Jurkat, Clone E6-1 (cell line): ENCODE results near the gene TMCO2. TPM values are rescaled to one million over a fixed set of nuclear protein-coding genes. Genes with fewer than 3 reads are reported as not detected.
"Not testable (repeated sequence)": the region's sequence is repeated elsewhere in the genome, so short reads cannot be mapped to it uniquely, and the experiment has no call there.

Experiments used
- DNase-seq: peaks from one replicate; pipeline ENCODE4 v3.0.0-alpha.2; 2011; ENCODE audit warnings: low read depth, low spot score
- H3K4me3 ChIP-seq: 2 replicates; pipeline ENCODE4 v1.5.1; 2011; ENCODE audit warnings: mild to moderate bottlenecking, low read length, control low read depth, moderate library complexity
- polyA plus RNA-seq: library from polyadenylated mRNA; unstranded; fragments of >200 nt; gene quantifications from one replicate; pipeline ENCODE4 v1.2.1, GENCODE V29; 2012; ENCODE audit warnings: missing spikeins; ENCODE audit not compliant: insufficient read length, insufficient read depth

Gene TMCO2
- not detected for polyA plus RNA-seq

GRCh38 chr1:40247655-40248054, at the start of gene TMCO2:
Gene TMCO2, plus strand, starts transcription at chr1:40247937. Its CDS starts 57 bp downstream, at chr1:40247994.
- no peak for DNase-seq
- H3K4me3 ChIP-seq, result no peak within 1 kb of the TSS

- no peak for DNase-seq
- no peak overlapping the region for H3K4me3 ChIP-seq
These were observed 48.6 kb upstream of the TMCO2 start for GRCh38 chr1:40199126-40199525.

- DNase-seq, result no peak
- H3K4me3 ChIP-seq, result no peak overlapping the region
These were observed 42.9 kb upstream of the TMCO2 start for GRCh38 chr1:40204856-40205255.

GRCh38 chr1:40210511-40211204, 37.1 kb upstream of the TMCO2 start:
- H3K4me3 ChIP-seq, result no peak overlapping the region
- DNase-seq, result no peak

GRCh38 chr1:40218333-40218732, 29.4 kb upstream of the TMCO2 start:
- no peak for DNase-seq

GRCh38 chr1:40221471-40221905, 26.2 kb upstream of the TMCO2 start:
- not testable (repeated sequence) for DNase-seq, H3K4me3 ChIP-seq

More at GRCh38 chr1:40218333-40218732, 29.4 kb upstream of the TMCO2 start:
- no peak overlapping the region for H3K4me3 ChIP-seq

GRCh38 chr1:40221977-40222772, 25.6 kb upstream of the TMCO2 start:
- DNase-seq, result no peak
- no peak overlapping the region for H3K4me3 ChIP-seq

DNA sequence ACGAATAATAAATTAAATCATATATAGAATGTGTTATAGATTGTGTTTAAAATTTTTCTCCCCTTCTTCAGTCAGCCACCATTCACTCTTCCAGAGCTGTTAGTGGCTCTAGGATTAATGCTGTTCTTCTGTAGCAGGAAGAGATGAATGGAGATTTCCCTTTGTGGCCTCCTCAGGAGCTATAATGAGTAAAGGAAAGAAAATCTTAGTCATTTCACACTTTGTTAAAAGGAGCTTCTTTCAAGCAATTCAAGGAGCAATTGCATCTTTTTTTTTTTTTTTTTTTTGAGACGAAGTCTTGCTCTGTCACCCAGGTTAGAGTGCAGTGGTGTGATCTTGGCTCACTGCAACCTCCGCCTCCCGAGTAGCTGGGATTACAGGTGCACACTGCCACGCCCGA, 23.7 kb upstream of the TMCO2 start:
- DNase-seq, result no peak
- H3K4me3 ChIP-seq, result no peak overlapping the region

DNA sequence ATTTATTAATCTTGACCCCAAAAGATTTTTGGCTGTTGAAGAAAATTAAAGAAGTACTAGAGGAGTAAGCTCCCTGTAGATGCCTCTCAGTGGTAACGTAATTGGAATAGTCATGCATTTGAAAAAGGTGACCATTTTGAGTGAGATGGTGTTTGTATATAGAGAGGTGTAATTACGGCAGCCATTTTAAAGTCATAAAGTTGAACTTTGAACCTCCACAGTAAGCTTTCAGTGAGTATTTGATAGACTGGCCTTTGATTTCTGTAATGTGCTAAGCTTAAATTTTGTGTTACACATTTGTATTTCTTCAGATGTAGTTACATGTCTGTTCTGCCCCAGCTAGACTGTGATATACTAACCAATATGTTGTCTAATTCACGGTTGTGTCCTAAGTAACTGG, 21.5 kb upstream of the TMCO2 start:
- H3K4me3 ChIP-seq, result no peak overlapping the region
- no peak for DNase-seq

- no peak overlapping the region for H3K4me3 ChIP-seq
- DNase-seq, result peak; percentile 98
These were observed 15.3 kb upstream of the TMCO2 start for GRCh38 chr1:40232444-40232843.

DNA sequence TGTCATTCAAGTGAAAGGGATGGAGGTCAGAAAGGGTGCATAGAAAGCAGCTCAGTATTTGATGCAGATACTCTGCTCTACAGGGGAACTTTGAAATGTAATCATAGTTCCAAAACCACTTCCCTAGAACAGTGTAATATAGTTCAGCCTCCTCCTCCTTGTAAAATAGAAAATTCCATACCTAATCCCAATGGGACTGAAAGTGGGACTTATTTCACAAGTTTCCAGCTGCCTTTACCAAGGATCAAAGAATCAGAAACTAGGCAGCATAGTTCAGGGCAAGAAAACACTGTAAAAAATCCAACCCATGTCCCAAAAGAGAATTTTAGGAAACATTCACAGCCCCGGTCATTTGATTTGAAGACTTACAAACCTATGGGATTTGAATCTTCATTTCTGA, 8.1 kb upstream of the TMCO2 start:
- no peak overlapping the region for H3K4me3 ChIP-seq
- no peak for DNase-seq

DNA sequence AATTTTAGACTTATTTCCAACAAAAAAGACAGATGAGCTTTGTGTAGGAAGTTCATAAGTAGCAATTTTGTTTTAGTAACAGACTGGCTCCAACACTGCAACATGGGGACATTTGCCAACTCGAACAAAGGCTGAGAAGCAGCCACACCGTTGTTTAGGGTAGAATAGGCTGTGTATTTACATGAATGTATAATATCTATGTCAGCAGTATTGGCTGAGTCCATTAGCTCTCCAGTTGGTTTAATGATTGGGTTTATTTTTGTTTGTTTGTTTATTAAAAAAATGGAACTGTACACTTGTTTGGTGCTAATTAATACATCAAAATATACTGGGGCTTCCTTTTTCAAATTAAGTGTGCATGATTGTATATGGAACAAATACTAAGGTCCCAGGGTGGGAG, 7.3 kb upstream of the TMCO2 start:
- DNase-seq, result no peak
- no peak overlapping the region for H3K4me3 ChIP-seq

GRCh38 chr1:40241362-40241761, 6.4 kb upstream of the TMCO2 start:
- DNase-seq, result no peak
- H3K4me3 ChIP-seq, result no peak overlapping the region

- no peak overlapping the region for H3K4me3 ChIP-seq
- DNase-seq, result no peak
These were observed 4.4 kb upstream of the TMCO2 start for GRCh38 chr1:40243351-40243750.

DNA sequence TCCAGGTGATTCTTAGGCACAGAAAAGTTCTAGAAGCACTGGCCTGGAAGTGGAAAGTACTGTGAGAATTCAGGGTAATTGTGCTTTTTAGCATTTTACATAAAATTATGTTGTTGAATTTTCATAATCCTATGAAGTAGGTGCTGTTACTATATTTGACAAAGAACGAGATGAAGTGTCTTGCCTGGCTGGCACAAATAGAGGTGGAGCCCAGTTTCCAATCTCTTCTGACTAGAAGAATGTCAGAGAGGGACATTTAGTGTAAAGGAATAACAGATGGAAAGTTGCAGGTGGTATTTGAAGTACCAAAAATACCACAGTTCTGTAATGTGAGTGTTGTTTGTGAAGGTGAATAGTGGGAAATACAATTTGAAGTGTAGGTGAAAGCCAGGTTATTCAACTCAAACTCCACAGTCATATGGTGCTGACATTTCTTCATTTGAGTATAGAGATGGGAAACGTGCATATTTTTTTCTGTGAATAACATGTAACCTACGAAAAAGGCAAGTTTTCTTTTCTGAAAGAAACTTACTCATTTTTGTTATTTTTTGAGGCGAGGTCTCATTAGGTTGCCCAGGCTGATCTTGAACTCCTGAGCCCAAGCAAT, 3.5 kb upstream of the TMCO2 start:
- no peak for DNase-seq
- no peak overlapping the region for H3K4me3 ChIP-seq

DNA sequence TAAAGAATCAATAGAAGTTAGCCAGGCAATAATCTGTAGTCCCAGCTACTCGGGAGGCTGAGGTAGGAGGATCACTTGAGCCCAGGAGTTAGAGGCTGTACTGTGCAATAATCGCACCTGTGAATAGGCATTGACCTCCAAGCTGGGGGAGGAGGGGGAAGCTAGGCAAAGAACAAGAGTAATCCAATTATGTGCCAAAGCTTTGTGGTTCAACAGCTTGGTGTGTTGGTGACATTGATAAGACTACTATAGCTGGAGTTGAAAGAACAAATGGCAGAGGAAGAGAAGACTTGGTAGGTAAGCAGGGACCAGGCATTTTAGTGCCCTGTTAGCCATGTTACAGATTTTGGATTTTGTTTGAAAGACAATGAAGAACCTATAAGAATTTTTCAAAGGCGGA, 2.1 kb upstream of the TMCO2 start:
- no peak overlapping the region for H3K4me3 ChIP-seq
- DNase-seq, result peak; percentile 54

- DNase-seq, result no peak
- no peak overlapping the region for H3K4me3 ChIP-seq
These were observed 675 bp downstream of the TMCO2 start for GRCh38 chr1:40248412-40248811.

DNA sequence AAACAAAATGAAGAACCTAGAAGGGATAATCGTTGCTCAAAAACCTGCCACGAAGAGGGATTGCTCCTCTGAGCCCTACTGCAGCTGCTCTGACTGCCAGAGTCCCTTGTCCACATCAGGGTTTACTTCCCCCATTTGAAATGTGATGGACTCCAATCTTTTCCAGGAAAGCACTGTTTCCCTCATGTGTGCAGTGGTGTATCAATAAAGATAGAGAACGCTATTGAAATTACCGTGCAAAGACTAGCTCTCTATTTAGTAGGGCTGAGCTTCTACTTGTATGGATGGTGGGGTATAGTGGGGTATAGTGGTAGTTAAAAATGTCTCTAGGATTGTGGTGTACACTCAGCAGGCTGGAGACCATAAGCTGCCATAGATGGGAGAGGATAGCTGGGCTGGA, 3.7 kb downstream of the TMCO2 start:
- DNase-seq, result no peak

GRCh38 chr1:40252601-40253000, 4.9 kb downstream of the TMCO2 start:
- H3K4me3 ChIP-seq, result no peak overlapping the region
- no peak for DNase-seq

More for the DNA sequence above, 3.7 kb downstream of the TMCO2 start:
- no peak overlapping the region for H3K4me3 ChIP-seq

- no peak for DNase-seq
These were observed 7.5 kb downstream of the TMCO2 start for GRCh38 chr1:40255231-40255630.

More at GRCh38 chr1:40255231-40255630, 7.5 kb downstream of the TMCO2 start:
- H3K4me3 ChIP-seq, result no peak overlapping the region
